Mucosa of rectum (tissue), 2 donors: ENCODE data around the gene OR5K3.

ENCODE experiments used
- H3K27ac ChIP-seq, 2 donors: one replicate each; pipeline ENCODE4 v1.7.0; 2013; ENCODE audit warnings: inconsistent platforms in 2 of 2, low read depth in 2 of 2, low read length in 2 of 2
- H3K27me3 ChIP-seq, 2 donors: one replicate each; pipeline ENCODE4 v1.7.0; 2013; ENCODE audit warnings: low read length in 2 of 2; ENCODE audit not compliant: control insufficient read depth in 2 of 2, insufficient read depth in 2 of 2
- H3K36me3 ChIP-seq, 2 donors: one replicate each; pipeline ENCODE4 v1.7.0; 2013; ENCODE audit warnings: low read length in 2 of 2; ENCODE audit not compliant: control insufficient read depth in 2 of 2, insufficient read depth in 2 of 2
- H3K4me1 ChIP-seq, 2 donors: one replicate each; pipeline ENCODE4 v1.7.0; 2013; ENCODE audit warnings: low read length in 2 of 2, mild to moderate bottlenecking in 1 of 2; ENCODE audit not compliant: control insufficient read depth in 2 of 2, insufficient read depth in 2 of 2
- H3K4me3 ChIP-seq, 2 donors: one replicate each; pipeline ENCODE4 v1.7.0; 2013; ENCODE audit warnings: low read length in 2 of 2
- H3K9ac ChIP-seq, 2 donors: one replicate each; pipeline ENCODE4 v1.7.0; 2013; ENCODE audit warnings: low read length in 2 of 2, low read depth in 1 of 2, mild to moderate bottlenecking in 1 of 2
- H3K9me3 ChIP-seq, 2 donors: one replicate each; pipeline ENCODE4 v1.7.0; 2013; ENCODE audit warnings: low read length in 2 of 2; ENCODE audit not compliant: control insufficient read depth in 2 of 2
- donor health status: healthy.
- donor health status: Normal muscosa, but diverticular disease.

Gene OR5K3

GRCh38 chr3:98404010-98404409 lies 13.5 kb downstream of the OR5K3 start:
- H3K9me3 ChIP-seq = peaks cover 0 to 4% of the 10 kb centered on the region in 2 donors
- H3K27ac ChIP-seq = no peak overlapping the region
- H3K9ac ChIP-seq = no peak overlapping the region

GRCh38 chr3:98406034-98406433 lies 15.6 kb downstream of the OR5K3 start:
- Histone ChIP-seq H3K9ac (no peak overlapping the region), H3K27ac (no peak overlapping the region), H3K9me3 (peaks cover 0 to 4% of the 10 kb centered on the region in 2 donors), H3K36me3 (no peaks in the 10 kb centered on the region), H3K27me3 (no peaks in the 10 kb centered on the region), H3K4me1 (no peaks in the 10 kb centered on the region), H3K4me3 (no peak overlapping the region)

More at GRCh38 chr3:98404010-98404409, 13.5 kb downstream of the OR5K3 start:
- Histone ChIP-seq H3K4me1 (no peaks in the 10 kb centered on the region), H3K36me3 (no peaks in the 10 kb centered on the region), H3K4me3 (no peak overlapping the region), H3K27me3 (no peaks in the 10 kb centered on the region)

GRCh38 chr3:98432575-98432974 lies 42.1 kb downstream of the OR5K3 start:
- Histone ChIP-seq H3K9ac (no peak overlapping the region), H3K36me3 (no peaks in the 10 kb centered on the region), H3K9me3 (peaks cover 4 to 9% of the 10 kb centered on the region in 2 donors), H3K4me1 (no peaks in the 10 kb centered on the region), H3K27me3 (no peaks in the 10 kb centered on the region), H3K27ac (no peak overlapping the region), H3K4me3 (no peak overlapping the region)

GRCh38 chr3:98433764-98434163 lies 43.3 kb downstream of the OR5K3 start:
- Histone ChIP-seq H3K36me3 (no peaks in the 10 kb centered on the region), H3K4me3 (no peak overlapping the region), H3K27ac (no peak overlapping the region), H3K4me1 (no peaks in the 10 kb centered on the region), H3K9ac (no peak overlapping the region), H3K9me3 (peaks cover 4 to 6% of the 10 kb centered on the region in 2 donors), H3K27me3 (no peaks in the 10 kb centered on the region)

- H3K4me1 ChIP-seq = no peaks in the 10 kb centered on the region
Observed at GRCh38 chr3:98434412-98434811, 43.9 kb downstream of the OR5K3 start.

GRCh38 chr3:98440283-98440682 lies 49.8 kb downstream of the OR5K3 start:
- H3K9me3 ChIP-seq = no peaks in the 10 kb centered on the region
- peaks cover 0 to 4% of the 10 kb centered on the region in 2 donors for H3K4me1 ChIP-seq
- no peaks in the 10 kb centered on the region for H3K36me3 ChIP-seq
- no peak overlapping the region for H3K4me3 ChIP-seq
- H3K9ac ChIP-seq = no peak overlapping the region
- no peaks in the 10 kb centered on the region for H3K27me3 ChIP-seq
- no peak overlapping the region for H3K27ac ChIP-seq

More at GRCh38 chr3:98434412-98434811, 43.9 kb downstream of the OR5K3 start:
- peaks cover 2 to 4% of the 10 kb centered on the region in 2 donors for H3K9me3 ChIP-seq
- H3K4me3 ChIP-seq = no peak overlapping the region
- no peaks in the 10 kb centered on the region for H3K27me3 ChIP-seq
- H3K27ac ChIP-seq = no peak overlapping the region
- no peak overlapping the region for H3K9ac ChIP-seq
- no peaks in the 10 kb centered on the region for H3K36me3 ChIP-seq
